HepG2 (cell line): ENCODE measurements around the gene PDZD7. TPM values are rescaled to one million over a fixed set of nuclear protein-coding genes. Genes with fewer than 3 reads are reported as not detected.
A peak's percentile ranks its signal among the peaks of the same experiment; 100 is the strongest.

Source experiments
- ARHGAP35 ChIP-seq: sonication (generic); formaldehyde crosslinking; IDR thresholded peaks from 2 replicates; pipeline ENCODE4 v1.9.0; 2022; ENCODE audit warnings: mild to moderate bottlenecking, inconsistent platforms, moderate library complexity, missing genetic modification reagents, borderline replicate concordance
- IRF2 ChIP-seq: IDR thresholded peaks from 2 replicates; pipeline ENCODE4 v1.6.1; 2018; ENCODE audit warnings: missing genetic modification reagents, missing compliant biosample characterization
- PCBP1 ChIP-seq: fragments of 200-400 bp; formaldehyde crosslinking; IDR thresholded peaks from 2 replicates; pipeline ENCODE4 v1.6.1; 2017; ENCODE audit warnings: mild to moderate bottlenecking, low read depth, low read length, borderline replicate concordance
- RBFOX2 ChIP-seq: fragments of 200-400 bp; formaldehyde crosslinking; IDR thresholded peaks from 2 replicates; pipeline ENCODE4 v1.6.1; 2017; ENCODE audit warnings: low read depth, mild to moderate bottlenecking, low read length
- ZBTB38 ChIP-seq: sonication (generic); formaldehyde crosslinking; IDR thresholded peaks from 2 replicates; pipeline ENCODE4 v1.5.1; 2020; ENCODE audit warnings: mild to moderate bottlenecking, missing genetic modification reagents
- ZNF10 ChIP-seq: sonication (generic); formaldehyde crosslinking; IDR thresholded peaks from 2 replicates; pipeline ENCODE4 v1.4.0; 2020; ENCODE audit warnings: mild to moderate bottlenecking, low read depth, missing genetic modification reagents, borderline replicate concordance
- ZNF256 ChIP-seq: sonication (generic); formaldehyde crosslinking; conservative IDR thresholded peaks from 2 replicates; pipeline ENCODE4 v1.4.0; 2020; ENCODE audit warnings: missing genetic modification reagents
- ZNF430 ChIP-seq: sonication (generic); formaldehyde crosslinking; IDR thresholded peaks from 2 replicates; pipeline ENCODE4 v1.9.0; 2021; ENCODE audit warnings: mild to moderate bottlenecking, missing genetic modification reagents
- ZNF563 ChIP-seq: sonication (generic); formaldehyde crosslinking; IDR thresholded peaks from 2 replicates; pipeline ENCODE4 v1.8.0; 2022; ENCODE audit warnings: mild to moderate bottlenecking, moderate library complexity, missing genetic modification reagents
- ZNF773 ChIP-seq: sonication (generic); formaldehyde crosslinking; IDR thresholded peaks from 2 replicates; pipeline ENCODE4 v1.4.0; 2020; ENCODE audit warnings: missing genetic modification reagents, borderline replicate concordance
- polyA plus RNA-seq, 8 experiments: library from polyadenylated mRNA; depleted of rRNA in 3 of 8; stranded (reverse) in 7 of 8; unstranded in 1 of 8; fragments of >200 nt; fragmentation: Illumina TruSeq in 4 of 8; extraction: Trizol in 4 of 8; gene quantifications; 2 replicates each; pipeline versions ENCODE4 v1.2.1 to v1.2.3, GENCODE V29; 2011 to 2016; ENCODE audit warnings: low read depth in 4 of 8, missing spikeins in 1 of 8, mixed read lengths in 1 of 8; ENCODE audit not compliant: insufficient read depth in 1 of 8
- total RNA-seq, 5 experiments: library from RNA; depleted of rRNA; stranded (reverse); fragments of >200 nt; fragmentation: Illumina TruSeq; extraction: Trizol; gene quantifications; 2 replicates each; pipeline ENCODE4 v1.2.3, GENCODE V29; 2016; ENCODE audit warnings: low read depth in 1 of 5
- TF ChIP-seq, protein P1 (sequence below): IDR thresholded peaks from 2 replicates; pipeline ENCODE4 v1.6.1; 2016; ENCODE audit warnings: low read depth, borderline replicate concordance
- TF ChIP-seq, protein P2 (sequence below), 2 experiments: sonication (generic) in 1 of 2; formaldehyde crosslinking in 1 of 2; IDR thresholded peaks; 2 replicates each; pipeline versions ENCODE4 v1.4.0 to v1.6.1; 2016 to 2020; ENCODE audit warnings: borderline replicate concordance in 1 of 2, low read depth in 1 of 2, mild to moderate bottlenecking in 1 of 2, missing genetic modification reagents in 1 of 2
- TF ChIP-seq, protein P3 (sequence below): sonication (generic); formaldehyde crosslinking; IDR thresholded peaks from 2 replicates; pipeline ENCODE4 v1.5.0; 2020; ENCODE audit warnings: missing genetic modification reagents, mild to moderate bottlenecking, borderline replicate concordance
- TF ChIP-seq, protein P4 (sequence below): sonication (generic); formaldehyde crosslinking; IDR thresholded peaks from 2 replicates; pipeline ENCODE4 v1.4.0; 2020; ENCODE audit warnings: missing genetic modification reagents
- TF ChIP-seq, protein P5 (sequence below): sonication (generic); formaldehyde crosslinking; IDR thresholded peaks from 2 replicates; pipeline ENCODE4 v1.4.0; 2020; ENCODE audit warnings: low read depth, missing genetic modification reagents
- TF ChIP-seq, protein P6 (sequence below): IDR thresholded peaks from 2 replicates; pipeline ENCODE4 v1.6.1; 2016; ENCODE audit warnings: missing genetic modification reagents, missing compliant biosample characterization

The PDZD7 gene
- total and polyA plus RNA-seq, 2 of the 13 experiments (the other 11 are each of a cell fraction or from before 2014, with no cell fraction given), result 0.58 to 0.73 TPM

DNA sequence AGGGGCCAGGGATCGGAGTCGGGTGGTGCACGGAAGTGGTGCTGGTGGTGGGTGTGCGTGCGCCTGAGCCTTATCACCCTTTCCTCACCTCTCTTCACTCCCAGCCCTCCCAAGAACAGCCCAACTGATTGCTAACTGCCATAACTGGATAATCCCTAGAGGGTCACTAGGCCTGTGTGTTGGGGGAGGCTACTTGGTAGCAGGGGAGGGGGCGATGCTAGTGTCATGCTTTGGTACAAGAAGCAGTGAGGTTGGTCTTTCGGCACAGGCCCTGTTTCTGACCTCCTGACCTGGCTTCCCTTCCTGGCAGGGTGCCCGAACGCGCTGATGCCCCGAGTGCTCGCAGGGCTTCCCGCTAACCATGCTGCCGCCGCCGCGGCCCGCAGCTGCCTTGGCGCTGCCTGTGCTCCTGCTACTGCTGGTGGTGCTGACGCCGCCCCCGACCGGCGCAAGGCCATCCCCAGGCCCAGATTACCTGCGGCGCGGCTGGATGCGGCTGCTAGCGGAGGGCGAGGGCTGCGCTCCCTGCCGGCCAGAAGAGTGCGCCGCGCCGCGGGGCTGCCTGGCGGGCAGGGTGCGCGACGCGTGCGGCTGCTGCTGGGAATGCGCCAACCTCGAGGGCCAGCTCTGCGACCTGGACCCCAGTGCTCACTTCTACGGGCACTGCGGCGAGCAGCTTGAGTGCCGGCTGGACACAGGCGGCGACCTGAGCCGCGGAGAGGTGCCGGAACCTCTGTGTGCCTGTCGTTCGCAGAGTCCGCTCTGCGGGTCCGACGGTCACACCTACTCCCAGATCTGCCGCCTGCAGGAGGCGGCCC lies 31.5 kb upstream of the PDZD7 start (continued):
- TF ChIP-seq RBFOX2 (peak; percentile 93), PCBP1 (no peak), ZNF563 (CRISPR knock-in tag) (peak; percentile 89), ZBTB38 (CRISPR knock-in tag) (peak; percentile 90), ZNF773 (CRISPR knock-in tag) (peak; percentile 46; the same call in 1 of the 2 replicates), ZNF430 (CRISPR knock-in tag) (peak; percentile 92), ARHGAP35 (CRISPR knock-in tag) (peak; percentile 91), ZNF256 (CRISPR knock-in tag) (no peak), ZNF10 (CRISPR knock-in tag) (no peak), IRF2 (peak; percentile 83)
- TF ChIP-seq, protein P1, sequence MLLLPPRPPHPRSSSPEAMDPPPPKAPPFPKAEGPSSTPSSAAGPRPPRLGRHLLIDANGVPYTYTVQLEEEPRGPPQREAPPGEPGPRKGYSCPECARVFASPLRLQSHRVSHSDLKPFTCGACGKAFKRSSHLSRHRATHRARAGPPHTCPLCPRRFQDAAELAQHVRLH (CRISPR knock-in tag), result peak; percentile 73; the same call in 1 of the 2 replicates
- TF ChIP-seq, protein P2, sequence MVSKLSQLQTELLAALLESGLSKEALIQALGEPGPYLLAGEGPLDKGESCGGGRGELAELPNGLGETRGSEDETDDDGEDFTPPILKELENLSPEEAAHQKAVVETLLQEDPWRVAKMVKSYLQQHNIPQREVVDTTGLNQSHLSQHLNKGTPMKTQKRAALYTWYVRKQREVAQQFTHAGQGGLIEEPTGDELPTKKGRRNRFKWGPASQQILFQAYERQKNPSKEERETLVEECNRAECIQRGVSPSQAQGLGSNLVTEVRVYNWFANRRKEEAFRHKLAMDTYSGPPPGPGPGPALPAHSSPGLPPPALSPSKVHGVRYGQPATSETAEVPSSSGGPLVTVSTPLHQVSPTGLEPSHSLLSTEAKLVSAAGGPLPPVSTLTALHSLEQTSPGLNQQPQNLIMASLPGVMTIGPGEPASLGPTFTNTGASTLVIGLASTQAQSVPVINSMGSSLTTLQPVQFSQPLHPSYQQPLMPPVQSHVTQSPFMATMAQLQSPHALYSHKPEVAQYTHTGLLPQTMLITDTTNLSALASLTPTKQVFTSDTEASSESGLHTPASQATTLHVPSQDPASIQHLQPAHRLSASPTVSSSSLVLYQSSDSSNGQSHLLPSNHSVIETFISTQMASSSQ (IDR thresholded peaks at IDR 0.05; ENCODE audit: low read depth), result no peak
- TF ChIP-seq, protein P2 (CRISPR knock-in tag; IDR thresholded peaks at IDR 0.05; ENCODE audit: borderline replicate concordance), result peak; percentile 74; the same call in 1 of the 2 replicates
- TF ChIP-seq, protein P3, sequence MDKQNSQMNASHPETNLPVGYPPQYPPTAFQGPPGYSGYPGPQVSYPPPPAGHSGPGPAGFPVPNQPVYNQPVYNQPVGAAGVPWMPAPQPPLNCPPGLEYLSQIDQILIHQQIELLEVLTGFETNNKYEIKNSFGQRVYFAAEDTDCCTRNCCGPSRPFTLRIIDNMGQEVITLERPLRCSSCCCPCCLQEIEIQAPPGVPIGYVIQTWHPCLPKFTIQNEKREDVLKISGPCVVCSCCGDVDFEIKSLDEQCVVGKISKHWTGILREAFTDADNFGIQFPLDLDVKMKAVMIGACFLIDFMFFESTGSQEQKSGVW, result peak; percentile 66; the same call in 1 of the 2 replicates
- TF ChIP-seq, protein P4, sequence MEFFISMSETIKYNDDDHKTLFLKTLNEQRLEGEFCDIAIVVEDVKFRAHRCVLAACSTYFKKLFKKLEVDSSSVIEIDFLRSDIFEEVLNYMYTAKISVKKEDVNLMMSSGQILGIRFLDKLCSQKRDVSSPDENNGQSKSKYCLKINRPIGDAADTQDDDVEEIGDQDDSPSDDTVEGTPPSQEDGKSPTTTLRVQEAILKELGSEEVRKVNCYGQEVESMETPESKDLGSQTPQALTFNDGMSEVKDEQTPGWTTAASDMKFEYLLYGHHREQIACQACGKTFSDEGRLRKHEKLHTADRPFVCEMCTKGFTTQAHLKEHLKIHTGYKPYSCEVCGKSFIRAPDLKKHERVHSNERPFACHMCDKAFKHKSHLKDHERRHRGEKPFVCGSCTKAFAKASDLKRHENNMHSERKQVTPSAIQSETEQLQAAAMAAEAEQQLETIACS (CRISPR knock-in tag), result peak; percentile 65
- TF ChIP-seq, protein P5, sequence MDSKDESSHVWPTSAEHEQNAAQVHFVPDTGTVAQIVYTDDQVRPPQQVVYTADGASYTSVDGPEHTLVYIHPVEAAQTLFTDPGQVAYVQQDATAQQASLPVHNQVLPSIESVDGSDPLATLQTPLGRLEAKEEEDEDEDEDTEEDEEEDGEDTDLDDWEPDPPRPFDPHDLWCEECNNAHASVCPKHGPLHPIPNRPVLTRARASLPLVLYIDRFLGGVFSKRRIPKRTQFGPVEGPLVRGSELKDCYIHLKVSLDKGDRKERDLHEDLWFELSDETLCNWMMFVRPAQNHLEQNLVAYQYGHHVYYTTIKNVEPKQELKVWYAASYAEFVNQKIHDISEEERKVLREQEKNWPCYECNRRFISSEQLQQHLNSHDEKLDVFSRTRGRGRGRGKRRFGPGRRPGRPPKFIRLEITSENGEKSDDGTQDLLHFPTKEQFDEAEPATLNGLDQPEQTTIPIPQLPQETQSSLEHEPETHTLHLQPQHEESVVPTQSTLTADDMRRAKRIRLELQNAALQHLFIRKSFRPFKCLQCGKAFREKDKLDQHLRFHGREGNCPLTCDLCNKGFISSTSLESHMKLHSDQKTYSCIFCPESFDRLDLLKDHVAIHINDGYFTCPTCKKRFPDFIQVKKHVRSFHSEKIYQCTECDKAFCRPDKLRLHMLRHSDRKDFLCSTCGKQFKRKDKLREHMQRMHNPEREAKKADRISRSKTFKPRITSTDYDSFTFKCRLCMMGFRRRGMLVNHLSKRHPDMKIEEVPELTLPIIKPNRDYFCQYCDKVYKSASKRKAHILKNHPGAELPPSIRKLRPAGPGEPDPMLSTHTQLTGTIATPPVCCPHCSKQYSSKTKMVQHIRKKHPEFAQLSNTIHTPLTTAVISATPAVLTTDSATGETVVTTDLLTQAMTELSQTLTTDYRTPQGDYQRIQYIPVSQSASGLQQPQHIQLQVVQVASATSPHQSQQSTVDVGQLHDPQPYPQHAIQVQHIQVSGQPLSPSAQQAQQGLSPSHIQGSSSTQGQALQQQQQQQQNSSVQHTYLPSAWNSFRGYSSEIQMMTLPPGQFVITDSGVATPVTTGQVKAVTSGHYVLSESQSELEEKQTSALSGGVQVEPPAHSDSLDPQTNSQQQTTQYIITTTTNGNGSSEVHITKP, result peak; percentile 59; the same call in 1 of the 2 replicates
- TF ChIP-seq, protein P6, sequence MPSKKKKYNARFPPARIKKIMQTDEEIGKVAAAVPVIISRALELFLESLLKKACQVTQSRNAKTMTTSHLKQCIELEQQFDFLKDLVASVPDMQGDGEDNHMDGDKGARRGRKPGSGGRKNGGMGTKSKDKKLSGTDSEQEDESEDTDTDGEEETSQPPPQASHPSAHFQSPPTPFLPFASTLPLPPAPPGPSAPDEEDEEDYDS (CRISPR knock-in tag), result peak; percentile 36; the same call in 1 of the 2 replicates
